Lung (tissue), 12 donors: ENCODE measurements around the gene GLCCI1. TPM values are rescaled to one million over a fixed set of nuclear protein-coding genes. Genes with fewer than 3 reads are reported as not detected.

Experiments
- ATAC-seq: fragments of 200-7000 bp; cut with Tn5 transposase; one replicate; pipeline ENCODE4 v1.9.1; 2020; ENCODE audit warnings: moderate number of reproducible peaks; ENCODE audit not compliant: insufficient read depth, low FRiP score
- DNase-seq, 3 donors: peaks; one replicate each; pipeline ENCODE4 v3.0.0-alpha.2; 2013 to 2017
- H3K27ac ChIP-seq, 2 donors: one replicate each; pipeline ENCODE4 v1.5.1; 2013; ENCODE audit warnings: mild to moderate bottlenecking in 2 of 2, moderate library complexity in 2 of 2, control low read depth in 1 of 2, inconsistent platforms in 1 of 2, low read depth in 1 of 2, low read length in 1 of 2
- H3K27me3 ChIP-seq, 3 donors: one replicate each; pipeline ENCODE4 v1.5.1; 2013; ENCODE audit warnings: low read length in 2 of 3; ENCODE audit not compliant: control insufficient read depth in 3 of 3, insufficient read depth in 3 of 3
- H3K36me3 ChIP-seq, 4 donors: one replicate each; pipeline ENCODE4 v1.5.1; 2013; ENCODE audit warnings: low read length in 4 of 4, mild to moderate bottlenecking in 1 of 4, moderate library complexity in 1 of 4; ENCODE audit not compliant: control insufficient read depth in 4 of 4, insufficient read depth in 4 of 4
- H3K4me1 ChIP-seq, 5 donors: one replicate each; pipeline ENCODE4 v1.5.1; 2013; ENCODE audit warnings: low read length in 5 of 5, mild to moderate bottlenecking in 2 of 5, moderate library complexity in 1 of 5; ENCODE audit not compliant: control insufficient read depth in 5 of 5, insufficient read depth in 5 of 5
- H3K4me3 ChIP-seq: one replicate; pipeline ENCODE4 v1.5.1; 2013; ENCODE audit warnings: mild to moderate bottlenecking, control low read depth, moderate library complexity
- H3K9ac ChIP-seq, 2 donors: one replicate each; pipeline ENCODE4 v1.5.1; 2013; ENCODE audit warnings: low read length in 2 of 2, control low read depth in 1 of 2; ENCODE audit not compliant: insufficient read depth in 1 of 2
- H3K9me3 ChIP-seq, 4 donors: one replicate each; pipeline ENCODE4 v1.5.1; 2013; ENCODE audit warnings: low read length in 3 of 4, mild to moderate bottlenecking in 1 of 4, moderate library complexity in 1 of 4; ENCODE audit not compliant: control insufficient read depth in 4 of 4, insufficient read depth in 3 of 4
- WGBS, 2 donors: extraction: QIAGEN DNeasy Blood & Tissue Kit; methylation state at CpG; one replicate each; pipeline ENCODE4 v1.1.7; 2013; 5-methylcytosine and 5-hydroxymethylcytosine counted together
- polyA plus RNA-seq, 2 donors: library from polyadenylated mRNA; stranded (reverse); fragments of 200-250 nt; gene quantifications; one replicate each; pipeline ENCODE4 v1.2.1, GENCODE V29; 2013
- total RNA-seq, 2 donors: library from RNA; depleted of rRNA in 1 of 2; stranded (reverse); fragments of >200 nt in 1 of 2; gene quantifications; one replicate each; pipeline ENCODE4 v1.2.1, GENCODE V29; 2014 to 2021
- TF ChIP-seq, protein P1 (sequence below): IDR thresholded peaks from 2 replicates; pipeline ENCODE4 v1.5.1; 2012; ENCODE audit warnings: mild to moderate bottlenecking; ENCODE audit errors: control extremely low read depth, extremely low read depth
- donor health status: control.
- donor health status: control.
- donor health status: Bipolar disorder and iron deficiency.
- donor health status: healthy.
- donor health status: DM: yes; HTN: yes; CAD: no.

Gene GLCCI1
- total and polyA plus RNA-seq, 4 donors, result 2.5 to 60.2 (median 21.0) TPM

DNA sequence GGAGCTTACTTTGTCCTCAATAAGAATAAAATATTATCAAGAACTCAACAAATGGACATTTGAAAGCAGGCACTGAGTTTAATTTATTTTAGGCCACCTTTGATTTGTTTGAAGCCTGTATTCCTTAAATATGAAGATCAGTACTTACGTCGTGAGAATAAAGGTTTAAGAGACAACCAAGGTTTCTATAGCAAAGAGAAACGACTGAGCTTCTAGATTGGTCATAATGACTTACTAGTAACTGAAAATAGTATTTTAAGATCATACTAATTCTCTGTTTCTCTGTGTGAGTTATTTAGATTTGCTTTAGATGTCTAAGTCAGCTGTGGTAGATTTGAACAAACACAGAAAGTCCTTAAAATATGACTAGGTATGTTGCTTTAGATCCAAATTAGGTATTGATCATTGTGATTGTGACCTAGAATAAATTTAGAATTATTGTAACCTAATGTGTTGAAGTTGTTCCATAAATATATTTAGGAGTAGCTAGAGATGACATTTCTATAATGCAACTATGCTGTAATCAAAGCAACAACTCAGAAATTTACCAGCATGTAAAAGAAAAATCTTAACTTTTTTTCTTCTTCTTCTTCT lies 2.4 kb upstream of the GLCCI1 start:
- Histone ChIP-seq H3K9ac (no peak overlapping the region), H3K27ac (no peak overlapping the region), H3K4me1 (peaks cover 0 to 14% (median 0%) of the 10 kb centered on the region in 5 donors), H3K27me3 (no peaks in the 10 kb centered on the region), H3K9me3 (no peaks in the 10 kb centered on the region), H3K36me3 (no peaks in the 10 kb centered on the region), H3K4me3 (no peak overlapping the region)
- no peak for DNase-seq
- no peak for ATAC-seq
- WGBS, 2 donors, result 59 to 64% methylated on average over 3 of the region's 3 CpGs
- TF ChIP-seq, protein P1, sequence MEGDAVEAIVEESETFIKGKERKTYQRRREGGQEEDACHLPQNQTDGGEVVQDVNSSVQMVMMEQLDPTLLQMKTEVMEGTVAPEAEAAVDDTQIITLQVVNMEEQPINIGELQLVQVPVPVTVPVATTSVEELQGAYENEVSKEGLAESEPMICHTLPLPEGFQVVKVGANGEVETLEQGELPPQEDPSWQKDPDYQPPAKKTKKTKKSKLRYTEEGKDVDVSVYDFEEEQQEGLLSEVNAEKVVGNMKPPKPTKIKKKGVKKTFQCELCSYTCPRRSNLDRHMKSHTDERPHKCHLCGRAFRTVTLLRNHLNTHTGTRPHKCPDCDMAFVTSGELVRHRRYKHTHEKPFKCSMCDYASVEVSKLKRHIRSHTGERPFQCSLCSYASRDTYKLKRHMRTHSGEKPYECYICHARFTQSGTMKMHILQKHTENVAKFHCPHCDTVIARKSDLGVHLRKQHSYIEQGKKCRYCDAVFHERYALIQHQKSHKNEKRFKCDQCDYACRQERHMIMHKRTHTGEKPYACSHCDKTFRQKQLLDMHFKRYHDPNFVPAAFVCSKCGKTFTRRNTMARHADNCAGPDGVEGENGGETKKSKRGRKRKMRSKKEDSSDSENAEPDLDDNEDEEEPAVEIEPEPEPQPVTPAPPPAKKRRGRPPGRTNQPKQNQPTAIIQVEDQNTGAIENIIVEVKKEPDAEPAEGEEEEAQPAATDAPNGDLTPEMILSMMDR, result no peak

DNA sequence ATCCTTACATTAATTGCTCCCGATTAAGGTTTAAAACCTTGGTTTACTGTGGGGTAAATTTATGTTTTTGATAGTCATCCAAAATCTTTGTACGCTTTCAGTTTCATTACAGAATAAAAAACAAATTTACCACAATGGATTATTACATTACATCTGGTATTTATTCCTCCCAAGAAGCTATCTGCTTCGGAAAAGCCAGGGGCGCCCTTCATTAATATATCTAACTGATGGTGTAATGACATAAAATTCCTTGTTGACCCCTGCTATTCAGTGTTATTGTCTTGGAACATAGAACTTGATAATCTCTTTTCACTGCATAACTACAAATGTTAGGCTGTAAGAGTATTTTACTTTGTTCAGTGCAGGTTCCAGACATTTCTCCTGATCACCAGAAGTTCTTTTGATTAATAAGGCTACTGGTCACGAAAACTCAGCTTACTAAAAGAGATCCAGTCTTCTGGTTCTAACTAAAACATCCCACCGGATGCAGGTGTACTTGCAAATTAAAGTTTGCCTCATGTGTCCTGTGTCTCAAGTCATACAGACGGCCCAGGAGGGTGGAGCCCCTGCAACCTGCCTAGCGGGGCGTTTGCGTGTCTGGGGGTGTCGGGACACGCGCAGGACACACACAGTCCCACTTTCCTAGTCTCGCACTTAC lies 581 bp upstream of the GLCCI1 start:
- DNase-seq, result no peak
- peak overlapping the region; percentile 50 for H3K4me3 ChIP-seq
- 3 to 4% methylated on average over 14 of the region's 14 CpGs for WGBS, 2 donors
- ATAC-seq, result no peak
- peak overlapping the region in 1 of 2 donors; percentile 79 for H3K9ac ChIP-seq
- no peaks in the 10 kb centered on the region for H3K36me3 ChIP-seq
- no peaks in the 10 kb centered on the region for H3K9me3 ChIP-seq
- peaks cover 0 to 19% (median 8%) of the 10 kb centered on the region in 5 donors for H3K4me1 ChIP-seq
- no peaks in the 10 kb centered on the region for H3K27me3 ChIP-seq
- TF ChIP-seq, protein P1, result no peak
- H3K27ac ChIP-seq, result peak overlapping the region; percentile 60 to 80

DNA sequence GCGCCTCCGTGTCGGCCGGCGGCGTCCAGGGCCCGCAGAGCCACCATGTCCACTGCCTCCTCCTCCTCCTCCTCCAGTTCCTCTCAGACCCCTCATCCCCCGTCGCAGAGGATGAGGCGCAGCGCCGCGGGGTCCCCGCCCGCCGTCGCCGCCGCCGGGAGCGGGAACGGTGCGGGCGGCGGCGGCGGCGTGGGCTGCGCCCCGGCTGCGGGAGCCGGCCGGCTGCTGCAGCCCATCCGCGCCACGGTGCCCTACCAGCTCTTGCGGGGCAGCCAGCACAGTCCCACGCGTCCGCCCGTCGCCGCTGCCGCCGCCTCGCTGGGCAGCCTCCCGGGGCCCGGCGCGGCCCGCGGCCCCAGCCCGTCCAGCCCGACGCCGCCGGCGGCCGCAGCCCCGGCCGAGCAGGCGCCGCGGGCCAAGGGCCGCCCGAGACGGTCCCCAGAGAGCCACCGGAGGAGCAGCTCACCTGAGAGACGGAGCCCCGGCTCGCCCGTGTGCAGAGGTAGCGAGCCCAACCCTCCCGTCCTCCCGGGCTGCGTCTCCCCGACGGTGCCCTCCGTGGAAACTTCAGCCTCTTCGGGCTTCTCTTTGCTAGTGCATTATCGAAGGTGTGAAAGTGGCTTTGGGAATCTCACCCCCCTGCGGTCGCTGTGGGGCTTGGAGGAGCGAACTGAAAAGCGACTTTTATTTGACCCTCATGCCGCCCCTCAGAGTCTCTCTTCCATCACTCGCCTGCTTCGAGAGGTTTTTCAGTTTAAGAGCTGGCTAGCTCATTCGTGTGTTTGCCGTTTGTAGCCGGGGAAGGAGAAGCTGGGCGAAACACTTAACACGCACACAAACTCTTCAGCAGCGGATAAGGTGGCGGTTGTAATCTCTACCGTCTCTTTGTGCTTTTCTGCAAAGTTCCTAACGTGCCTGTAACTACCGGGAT lies 975 bp downstream of the GLCCI1 start:
- no peaks in the 10 kb centered on the region for H3K9me3 ChIP-seq
- peak overlapping the region; percentile 92 for H3K4me3 ChIP-seq
- 0 to 1% methylated on average over 51 to 98 of the region's 98 CpGs for WGBS, 2 donors
- peaks cover 0 to 19% (median 8%) of the 10 kb centered on the region in 5 donors for H3K4me1 ChIP-seq
- peak overlapping the region; percentile 87 to 99 for H3K27ac ChIP-seq
- no peaks in the 10 kb centered on the region for H3K36me3 ChIP-seq
- ATAC-seq (no peak), DNase-seq (peak; percentile 64 to 74 (median 66))
- TF ChIP-seq, protein P1, result no peak
- H3K27me3 ChIP-seq, result no peaks in the 10 kb centered on the region
- H3K9ac ChIP-seq, result peak overlapping the region in 1 of 2 donors; percentile 97
